Parathyroid adenoma (tissue), 2 donors: ENCODE data around the gene EFNA5.

Source experiments
- H2AFZ ChIP-seq: fragments of 300-600 bp; sonication (generic); one replicate; pipeline ENCODE4 v1.7.0; 2017; ENCODE audit warnings: antibody characterized with exemption, mild to moderate bottlenecking
- H3K27ac ChIP-seq: fragments of 300-600 bp; sonication (generic); one replicate; pipeline ENCODE4 v1.7.0; 2017
- H3K27me3 ChIP-seq: fragments of 300-600 bp; sonication (generic); one replicate; pipeline ENCODE4 v1.7.0; 2017; ENCODE audit warnings: low read length; ENCODE audit not compliant: control insufficient read depth, insufficient read depth
- H3K36me3 ChIP-seq: fragments of 300-600 bp; sonication (generic); one replicate; pipeline ENCODE4 v1.7.0; 2017; ENCODE audit warnings: low read length; ENCODE audit not compliant: control insufficient read depth, insufficient read depth
- H3K4me1 ChIP-seq: fragments of 300-600 bp; sonication (generic); one replicate; pipeline ENCODE4 v1.7.0; 2017; ENCODE audit warnings: control low read depth
- H3K4me2 ChIP-seq: fragments of 300-600 bp; sonication (generic); one replicate; pipeline ENCODE4 v1.7.0; 2017; ENCODE audit warnings: low read length
- H3K4me3 ChIP-seq: fragments of 300-600 bp; sonication (generic); one replicate; pipeline ENCODE4 v1.7.0; 2017; ENCODE audit warnings: low read depth, low read length
- H3K79me2 ChIP-seq: fragments of 300-600 bp; sonication (generic); one replicate; pipeline ENCODE4 v1.7.0; 2017; ENCODE audit warnings: control low read depth
- H3K9ac ChIP-seq: fragments of 300-600 bp; sonication (generic); one replicate; pipeline ENCODE4 v1.7.0; 2017; ENCODE audit warnings: mild to moderate bottlenecking
- H3K9me3 ChIP-seq: fragments of 300-600 bp; sonication (generic); one replicate; pipeline ENCODE4 v1.7.0; 2017; ENCODE audit warnings: low read length; ENCODE audit not compliant: control insufficient read depth
- CTCF ChIP-seq: fragments of 300-600 bp; sonication (generic); IDR thresholded peaks from one replicate; pipeline ENCODE4 v1.7.0; 2017; ENCODE audit warnings: antibody characterized with exemption, mild to moderate bottlenecking
- donor health status: primary hyperparathyroidism.

The EFNA5 gene

GRCh38 chr5:107443897-107444296, 226.8 kb downstream of the EFNA5 start:
- no peak overlapping the region for H3K4me2 ChIP-seq
- no peaks in the 10 kb centered on the region for H3K27me3 ChIP-seq
- H3K27ac ChIP-seq, result no peak overlapping the region
- no peaks in the 10 kb centered on the region for H3K36me3 ChIP-seq
- H3K9me3 ChIP-seq, result no peaks in the 10 kb centered on the region
- H3K4me1 ChIP-seq, result no peaks in the 10 kb centered on the region
- TF ChIP-seq CTCF, result no peak
- no peaks in the 10 kb centered on the region for H3K79me2 ChIP-seq
- H3K9ac ChIP-seq, result no peak overlapping the region
- no peak overlapping the region for H3K4me3 ChIP-seq
- no peak overlapping the region for H2AFZ ChIP-seq

- Histone ChIP-seq H3K27me3 (no peaks in the 10 kb centered on the region), H2AFZ (no peak overlapping the region), H3K4me2 (no peak overlapping the region), H3K9me3 (no peaks in the 10 kb centered on the region), H3K27ac (no peak overlapping the region), H3K9ac (no peak overlapping the region), H3K4me1 (no peaks in the 10 kb centered on the region), H3K36me3 (no peaks in the 10 kb centered on the region), H3K79me2 (no peaks in the 10 kb centered on the region), H3K4me3 (no peak overlapping the region)
- TF ChIP-seq CTCF, result no peak
Measured at GRCh38 chr5:107442452-107442851, 228.3 kb downstream of the EFNA5 start.

GRCh38 chr5:107439832-107440231, 230.9 kb downstream of the EFNA5 start:
- no peak for TF ChIP-seq CTCF
- no peaks in the 10 kb centered on the region for H3K9me3 ChIP-seq
- H3K79me2 ChIP-seq, result no peaks in the 10 kb centered on the region
- H2AFZ ChIP-seq, result no peak overlapping the region
- no peak overlapping the region for H3K9ac ChIP-seq
- no peaks in the 10 kb centered on the region for H3K27me3 ChIP-seq
- H3K4me1 ChIP-seq, result no peaks in the 10 kb centered on the region
- H3K4me2 ChIP-seq, result no peak overlapping the region
- H3K36me3 ChIP-seq, result no peaks in the 10 kb centered on the region
- H3K27ac ChIP-seq, result no peak overlapping the region
- H3K4me3 ChIP-seq, result no peak overlapping the region

GRCh38 chr5:107437986-107438510, 232.7 kb downstream of the EFNA5 start:
- Histone ChIP-seq H3K4me2 (no peak overlapping the region), H3K9ac (no peak overlapping the region), H3K79me2 (no peaks in the 10 kb centered on the region), H3K4me1 (no peaks in the 10 kb centered on the region), H2AFZ (no peak overlapping the region), H3K27me3 (no peaks in the 10 kb centered on the region), H3K9me3 (no peaks in the 10 kb centered on the region), H3K4me3 (no peak overlapping the region), H3K36me3 (no peaks in the 10 kb centered on the region), H3K27ac (no peak overlapping the region)
- no peak for TF ChIP-seq CTCF

- TF ChIP-seq CTCF, result no peak
- Histone ChIP-seq H3K79me2 (no peaks in the 10 kb centered on the region), H3K27ac (no peak overlapping the region), H3K9me3 (no peaks in the 10 kb centered on the region), H3K4me2 (no peak overlapping the region), H3K4me1 (no peaks in the 10 kb centered on the region), H3K4me3 (no peak overlapping the region), H3K27me3 (no peaks in the 10 kb centered on the region), H3K36me3 (no peaks in the 10 kb centered on the region), H3K9ac (no peak overlapping the region), H2AFZ (no peak overlapping the region)
Measured at GRCh38 chr5:107437154-107437553, 233.6 kb downstream of the EFNA5 start.
